SH-SY5Y (cell line): ENCODE measurements around the gene TSSK2.

Source experiments
- GATA2 ChIP-seq: IDR thresholded peaks from 2 replicates; pipeline ENCODE4 v1.6.1; 2011; ENCODE audit warnings: mild to moderate bottlenecking, low read depth, low read length
- GATA3 ChIP-seq: IDR thresholded peaks from 2 replicates; pipeline ENCODE4 v1.6.1; 2011; ENCODE audit warnings: low read depth, mild to moderate bottlenecking, low read length, moderate library complexity

TSSK2 gene

DNA sequence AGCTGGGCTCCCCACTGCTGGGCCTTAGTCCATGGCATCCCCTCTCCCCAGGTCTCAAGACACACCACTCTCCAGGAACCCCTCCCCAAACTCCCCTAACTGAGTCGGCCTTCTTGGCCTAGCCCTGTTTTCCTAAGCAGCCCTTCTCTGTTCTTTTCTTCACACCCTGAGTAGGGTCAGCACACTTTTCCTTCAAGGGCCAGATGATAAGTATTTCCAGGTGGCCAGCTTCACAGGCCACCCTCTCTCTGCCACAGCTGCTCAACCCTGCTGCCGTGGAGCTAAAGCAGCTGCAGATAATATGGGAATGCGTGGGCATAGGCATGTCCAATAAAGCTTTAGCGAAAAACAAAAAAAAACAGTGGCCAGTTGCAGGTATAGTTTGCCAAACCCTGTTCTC, 33.0 kb upstream of the TSSK2 start:
- TF ChIP-seq GATA3, result no peak
- TF ChIP-seq GATA2, result no peak

GRCh38 chr22:19103880-19104821, 27.0 kb upstream of the TSSK2 start:
- TF ChIP-seq GATA2 (no peak), GATA3 (no peak)

GRCh38 chr22:19105456-19105855, 25.7 kb upstream of the TSSK2 start:
- no peak for TF ChIP-seq GATA2
- no peak for TF ChIP-seq GATA3

DNA sequence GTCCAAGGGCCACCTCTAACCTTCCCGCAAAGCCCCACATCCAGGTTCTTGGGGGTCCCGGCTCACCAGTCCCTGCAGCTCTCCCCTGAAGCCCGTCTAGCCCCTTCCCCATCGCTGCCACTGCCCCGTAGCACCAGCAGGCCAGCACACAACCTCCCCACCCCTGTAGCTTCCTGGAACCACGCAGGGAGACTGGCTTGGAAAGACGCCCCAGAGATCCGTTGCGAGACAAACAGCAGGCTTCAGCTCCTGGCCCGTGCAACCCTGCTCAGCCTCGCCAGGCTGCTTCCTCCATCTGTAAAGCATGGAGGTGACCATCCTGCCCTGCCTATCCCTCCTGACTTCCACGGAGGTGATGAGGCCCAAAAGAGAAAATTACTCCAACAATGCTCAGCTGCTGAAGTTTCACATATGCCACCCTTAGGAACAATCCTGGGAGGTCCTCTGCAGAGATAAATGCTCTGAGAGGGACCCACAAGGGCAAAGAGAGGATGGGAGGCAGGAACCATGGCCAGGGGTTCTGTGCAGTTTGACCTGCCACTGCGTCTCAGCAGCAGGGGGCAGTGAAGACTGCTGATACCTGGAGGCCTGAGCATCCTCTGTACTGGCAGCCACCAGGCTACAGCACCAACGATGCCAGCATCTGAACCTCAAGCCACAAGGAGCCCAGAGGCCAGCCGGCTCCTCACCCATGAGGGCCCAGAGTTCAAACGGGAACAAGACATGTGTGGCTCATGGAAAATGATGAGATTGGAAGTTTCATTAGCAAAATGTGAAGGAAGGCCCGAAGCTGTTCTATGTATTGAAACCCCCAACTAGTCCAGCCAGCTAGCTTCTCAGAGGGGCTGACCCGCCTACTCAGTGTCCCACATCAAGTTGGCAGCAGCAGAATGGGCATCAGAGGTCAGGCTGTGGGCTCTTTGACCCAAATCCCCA, 25.0 kb upstream of the TSSK2 start:
- TF ChIP-seq GATA3 (no peak), GATA2 (no peak)

DNA sequence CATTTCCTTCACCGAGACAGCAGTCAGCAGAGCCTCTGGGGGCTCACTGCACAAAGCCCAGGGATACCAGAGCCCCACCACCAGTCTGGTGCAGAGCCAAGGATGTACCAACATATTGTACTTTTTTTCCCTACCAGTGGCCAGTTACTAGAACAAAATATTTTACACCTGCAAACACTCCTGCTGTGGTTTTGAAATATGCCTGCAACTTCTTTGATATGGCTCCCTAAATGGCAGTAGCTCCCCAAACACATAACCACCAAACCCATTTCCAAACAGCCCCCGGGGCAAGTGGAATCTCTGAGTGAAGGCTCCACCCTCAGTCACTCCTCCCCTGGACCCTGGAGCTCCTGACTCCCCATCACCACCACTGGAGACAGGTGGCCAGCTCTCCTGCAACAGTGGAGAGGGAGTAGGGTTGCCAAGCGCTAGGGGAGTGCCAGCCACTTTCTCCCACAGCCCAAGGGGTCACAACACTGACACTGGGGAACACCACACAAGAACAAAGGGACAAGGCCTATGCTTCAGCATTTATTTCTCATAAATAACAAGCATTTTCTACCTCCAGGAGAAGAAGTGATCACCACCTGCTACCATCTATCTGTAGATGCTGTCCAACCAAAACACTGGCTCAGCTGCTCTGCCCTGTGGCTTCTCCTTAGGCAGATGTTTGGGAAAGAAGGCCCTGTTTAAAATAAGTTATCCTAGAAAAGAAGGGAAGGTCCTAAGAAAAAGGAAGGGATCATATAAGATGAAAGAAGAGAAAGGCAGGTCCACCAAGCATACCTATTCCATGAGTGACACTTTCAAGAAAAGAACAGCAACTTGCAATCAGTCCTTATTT, 24.0 kb upstream of the TSSK2 start:
- TF ChIP-seq GATA2 (no peak), GATA3 (no peak)

DNA sequence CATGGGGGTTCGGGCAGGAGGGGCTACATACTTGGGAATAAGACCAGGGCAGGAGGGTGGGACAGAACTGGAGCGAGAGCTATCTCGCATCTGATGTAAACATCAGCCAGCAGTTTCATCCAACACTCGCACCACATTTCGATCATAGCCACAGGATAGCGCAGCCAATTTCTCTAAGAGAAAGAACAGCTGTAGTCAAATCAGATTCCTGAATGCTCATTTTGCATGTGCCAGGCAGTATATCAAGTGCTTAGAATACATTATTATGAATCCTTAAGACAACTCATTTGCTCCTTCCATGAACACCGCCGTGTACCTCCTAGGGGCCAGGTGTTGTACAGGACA, 23.4 kb upstream of the TSSK2 start:
- no peak for TF ChIP-seq GATA2
- no peak for TF ChIP-seq GATA3

DNA sequence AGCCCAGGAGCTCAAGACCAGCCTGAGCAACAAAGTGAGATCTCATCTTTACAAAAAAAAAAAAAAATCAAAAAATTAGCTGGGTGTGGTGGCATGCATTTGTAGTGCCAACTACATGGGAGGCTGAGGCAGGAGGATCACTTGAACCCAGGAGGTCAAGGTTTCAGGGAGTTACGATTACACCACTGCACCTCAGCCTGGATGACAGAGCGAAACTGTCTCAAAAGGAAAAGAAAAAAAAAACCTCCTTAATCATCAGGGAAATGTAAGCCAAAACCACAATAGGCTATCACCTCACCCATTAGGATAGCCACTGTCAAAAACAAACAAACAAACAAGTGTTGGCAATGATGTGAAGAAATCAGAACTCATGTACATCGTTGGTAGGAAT, 22.3 kb upstream of the TSSK2 start:
- no peak for TF ChIP-seq GATA3
- TF ChIP-seq GATA2, result no peak

DNA sequence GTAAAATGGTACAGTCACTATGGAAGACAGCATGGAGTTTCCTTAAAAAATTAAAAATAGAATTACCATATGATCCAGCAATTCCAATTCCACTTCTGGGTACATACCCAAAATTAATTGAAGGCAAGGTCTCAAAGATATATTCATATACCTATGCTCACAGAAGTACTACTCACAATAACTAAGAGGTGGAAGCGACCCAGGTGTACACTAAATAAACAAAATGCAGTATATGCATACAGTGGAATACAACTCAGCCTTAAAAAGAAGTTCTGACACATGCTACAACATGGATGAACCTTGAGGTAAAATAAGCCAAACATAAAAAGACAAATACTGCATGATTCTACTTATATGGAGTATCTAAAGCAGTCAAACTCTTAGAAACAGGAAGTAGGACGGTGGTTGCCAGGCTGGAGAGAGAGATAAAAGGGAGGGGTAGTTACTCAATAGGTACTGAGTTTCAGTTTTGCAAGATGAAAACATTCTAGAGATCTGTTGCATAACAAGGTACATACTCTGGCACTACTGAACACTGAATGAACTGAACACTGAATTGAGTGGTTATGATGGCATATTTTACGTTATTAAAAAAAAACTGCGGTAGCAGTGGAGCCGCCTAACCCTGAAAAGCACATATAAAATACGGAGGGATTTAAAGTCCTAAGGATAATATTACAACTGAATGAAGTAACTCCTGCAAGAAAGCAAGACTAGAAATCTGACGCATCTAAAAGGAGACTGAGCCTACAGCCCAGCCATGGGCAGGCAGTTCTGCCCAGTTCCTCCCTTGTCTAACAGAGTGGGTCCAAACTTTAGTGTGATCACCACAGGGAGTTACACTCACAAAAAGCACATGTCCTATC, 21.7 kb upstream of the TSSK2 start:
- TF ChIP-seq GATA2, result no peak
- TF ChIP-seq GATA3, result no peak

- no peak for TF ChIP-seq GATA3
- no peak for TF ChIP-seq GATA2
Measured at GRCh38 chr22:19110064-19110458, 21.0 kb upstream of the TSSK2 start.

DNA sequence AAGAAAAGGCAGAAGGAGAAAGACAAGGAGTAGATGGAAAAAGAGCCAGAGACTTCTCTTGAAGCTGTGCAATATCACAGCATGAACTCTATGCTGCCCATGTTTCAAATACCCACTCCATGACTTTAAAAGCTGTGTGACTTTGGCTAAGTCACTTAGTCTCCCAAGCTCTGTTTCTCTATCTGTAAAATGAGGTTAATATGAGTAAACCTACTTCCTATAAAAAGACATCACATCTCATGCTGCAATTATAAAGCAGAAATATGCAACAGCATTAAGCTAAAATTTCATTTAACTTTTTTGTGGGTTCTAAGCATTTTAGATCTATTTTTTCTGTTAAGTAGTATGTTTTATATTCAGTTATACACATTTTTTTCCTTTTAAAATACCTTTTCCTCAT, 20.5 kb upstream of the TSSK2 start:
- TF ChIP-seq GATA2, result no peak
- no peak for TF ChIP-seq GATA3

DNA sequence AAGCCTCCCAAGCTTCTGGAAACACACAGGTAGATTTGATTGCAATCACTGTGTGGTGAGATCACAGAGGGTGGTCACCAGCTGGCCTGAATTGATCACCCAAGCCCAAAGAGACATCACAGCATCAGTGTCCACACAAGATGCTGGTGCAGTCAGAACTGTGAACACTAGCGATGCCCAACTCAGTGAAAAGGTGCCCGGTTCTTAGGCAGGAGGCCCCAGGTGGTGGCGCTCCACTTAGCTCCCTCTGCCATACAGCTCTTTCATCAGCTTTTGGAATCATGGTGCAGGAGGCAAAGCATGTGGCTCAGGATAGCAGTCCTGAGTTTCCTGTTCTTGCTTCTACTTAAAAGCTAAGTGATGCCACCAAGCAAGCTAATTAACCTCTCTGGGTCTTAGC, 20.0 kb upstream of the TSSK2 start:
- no peak for TF ChIP-seq GATA2

GRCh38 chr22:19111584-19111983, 19.5 kb upstream of the TSSK2 start:
- TF ChIP-seq GATA3, result no peak
- no peak for TF ChIP-seq GATA2

DNA sequence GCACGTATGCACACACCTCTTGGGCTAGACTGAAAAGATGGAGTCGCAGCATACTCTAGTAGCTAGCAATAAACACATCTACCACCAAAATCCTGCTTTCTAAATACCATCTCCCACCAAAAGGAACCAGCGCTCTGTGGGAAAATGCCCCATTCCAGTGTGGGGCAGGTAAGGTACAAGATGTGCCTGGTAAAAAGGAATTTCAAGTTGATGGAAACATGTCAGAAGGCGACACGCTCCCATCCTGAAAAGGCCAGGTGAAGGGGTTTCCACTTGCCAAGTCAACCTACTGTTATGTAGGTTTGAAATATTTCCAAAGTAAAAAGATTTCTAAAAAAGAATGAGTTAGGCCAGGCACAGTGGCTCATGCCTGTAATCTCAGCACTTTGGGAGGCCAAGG, 17.7 kb upstream of the TSSK2 start:
- TF ChIP-seq GATA3 (no peak), GATA2 (no peak)

DNA sequence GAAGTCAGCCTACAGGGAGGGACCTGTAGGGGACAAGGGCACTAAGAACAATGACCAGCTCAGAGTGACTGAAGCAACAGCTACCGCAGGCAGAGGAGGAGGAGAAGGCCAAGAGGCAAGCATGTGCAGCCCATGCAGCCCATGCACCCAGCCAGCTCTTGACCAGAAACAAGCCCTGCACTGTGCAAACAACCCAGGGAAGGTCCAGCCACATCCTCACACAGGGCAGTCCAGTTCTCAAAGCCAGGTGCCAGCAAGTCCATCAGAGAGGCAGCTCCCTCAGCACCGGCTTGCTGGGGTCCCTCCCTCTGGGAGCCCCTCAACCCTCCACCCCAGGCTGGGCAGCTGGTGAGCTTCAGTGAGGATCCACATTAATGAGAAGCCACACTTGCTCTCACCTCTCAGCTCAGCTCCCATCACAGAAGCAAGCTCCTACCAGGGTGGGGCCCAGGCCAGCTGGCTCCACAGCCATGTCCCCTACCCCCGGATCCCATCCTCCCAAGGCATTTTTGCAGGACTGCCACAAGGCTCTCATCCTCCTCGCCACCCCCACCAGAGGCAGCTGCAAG, 16.0 kb upstream of the TSSK2 start:
- no peak for TF ChIP-seq GATA3
- TF ChIP-seq GATA2, result no peak
